HEK293 (cell line): ENCODE data around the gene SH3RF3.

ENCODE experiments used
- CTCF ChIA-PET: fragments of 350-600 bp; formaldehyde crosslinking; extraction: SDS; loops from one replicate; lab custom pipeline; 2021; ENCODE audit warnings: antibody characterized with exemption; lab: Yijun Ruan, JAX
- POLR2A ChIA-PET: fragments of 300-600 bp; formaldehyde crosslinking; extraction: SDS; loops from one replicate; lab custom pipeline; 2020; ENCODE audit warnings: antibody characterized with exemption, inconsistent platforms; lab: Yijun Ruan, JAX
- H3K27ac ChIP-seq: fragments of 200-500 bp; sonication (Bioruptor generic); 2 replicates; pipeline ENCODE4 v1.5.1; 2014; ENCODE audit warnings: low read depth, low read length, control low read depth, inconsistent platforms; ENCODE audit errors: extremely low read depth
- H3K36me3 ChIP-seq, 2 experiments: fragments of 200-500 bp in 1 of 2; sonication (Bioruptor generic) in 1 of 2; 1 replicate in 1 of 2; 2 replicates in 1 of 2; pipeline ENCODE4 v1.5.1; 2014 to 2017; ENCODE audit warnings: inconsistent platforms in 2 of 2, low read length in 2 of 2; ENCODE audit not compliant: control insufficient read depth in 2 of 2, insufficient read depth in 1 of 2
- H3K4me1 ChIP-seq: fragments of 200-500 bp; sonication (Bioruptor generic); 2 replicates; pipeline ENCODE4 v1.5.1; 2014; ENCODE audit warnings: mild to moderate bottlenecking, low read length, inconsistent platforms; ENCODE audit not compliant: control insufficient read depth, insufficient read depth
- H3K4me3 ChIP-seq: 2 replicates; pipeline ENCODE4 v1.5.1; 2011; ENCODE audit warnings: low read depth, mild to moderate bottlenecking, control low read depth, low read length, moderate library complexity
- H3K9me3 ChIP-seq: fragments of 200-500 bp; sonication (Bioruptor generic); 2 replicates; pipeline ENCODE4 v1.5.1; 2014; ENCODE audit warnings: low read depth, low read length, inconsistent platforms; ENCODE audit not compliant: control insufficient read depth, insufficient read depth
- GFI1B ChIP-seq: fragments of 450-650 bp; formaldehyde crosslinking; IDR thresholded peaks from 2 replicates; pipeline ENCODE4 v1.5.1; 2016; ENCODE audit warnings: missing biosample characterization, missing genetic modification characterization
- GLIS1 ChIP-seq: fragments of 450-650 bp; formaldehyde crosslinking; IDR thresholded peaks from 2 replicates; pipeline ENCODE4 v1.5.1; 2016; ENCODE audit warnings: missing biosample characterization, missing genetic modification characterization
- IKZF3 ChIP-seq: fragments of 450-650 bp; IDR thresholded peaks from 2 replicates; pipeline ENCODE4 v1.5.0; 2018; ENCODE audit warnings: missing biosample characterization, mild to moderate bottlenecking, missing genetic modification characterization, moderate library complexity
- KLF1 ChIP-seq: fragments of 450-650 bp; formaldehyde crosslinking; IDR thresholded peaks from 2 replicates; pipeline ENCODE4 v1.5.1; 2016; ENCODE audit warnings: missing biosample characterization, missing genetic modification characterization
- KLF7 ChIP-seq: fragments of 450-650 bp; formaldehyde crosslinking; IDR thresholded peaks from 2 replicates; pipeline ENCODE4 v1.5.1; 2016; ENCODE audit warnings: missing biosample characterization, missing genetic modification characterization, borderline replicate concordance
- PRDM4 ChIP-seq: fragments of 450-650 bp; formaldehyde crosslinking; IDR thresholded peaks from 2 replicates; pipeline ENCODE4 v1.5.1; 2017; ENCODE audit warnings: missing biosample characterization, missing genetic modification characterization
- SCRT1 ChIP-seq: fragments of 450-650 bp; formaldehyde crosslinking; IDR thresholded peaks from 2 replicates; pipeline ENCODE4 v1.5.1; 2016; ENCODE audit warnings: missing biosample characterization, missing genetic modification characterization, borderline replicate concordance
- SCRT2 ChIP-seq: fragments of 450-650 bp; formaldehyde crosslinking; IDR thresholded peaks from 2 replicates; pipeline ENCODE4 v1.5.1; 2016; ENCODE audit warnings: missing biosample characterization, missing genetic modification characterization
- WT1 ChIP-seq: fragments of 450-650 bp; formaldehyde crosslinking; IDR thresholded peaks from 2 replicates; pipeline ENCODE4 v1.5.1; 2016; ENCODE audit warnings: missing biosample characterization, missing genetic modification characterization
- ZBTB7A ChIP-seq: fragments of 450-650 bp; formaldehyde crosslinking; IDR thresholded peaks from 2 replicates; pipeline ENCODE4 v1.5.1; 2016; ENCODE audit warnings: low read depth, missing biosample characterization, missing genetic modification characterization
- ZFHX2 ChIP-seq: fragments of 450-650 bp; formaldehyde crosslinking; conservative IDR thresholded peaks from 2 replicates; pipeline ENCODE4 v1.5.1; 2016; ENCODE audit warnings: missing biosample characterization, missing genetic modification characterization
- ZIC2 ChIP-seq: fragments of 450-650 bp; formaldehyde crosslinking; IDR thresholded peaks from 2 replicates; pipeline ENCODE4 v1.5.1; 2016; ENCODE audit warnings: missing biosample characterization, missing genetic modification characterization
- ZNF155 ChIP-seq: fragments of 450-650 bp; formaldehyde crosslinking; IDR thresholded peaks from 2 replicates; pipeline ENCODE4 v1.5.1; 2016; ENCODE audit warnings: missing biosample characterization, missing genetic modification characterization
- ZNF239 ChIP-seq: fragments of 450-650 bp; formaldehyde crosslinking; IDR thresholded peaks from 2 replicates; pipeline ENCODE4 v1.5.1; 2016; ENCODE audit warnings: missing biosample characterization, missing genetic modification characterization
- ZNF560 ChIP-seq: fragments of 450-650 bp; formaldehyde crosslinking; IDR thresholded peaks from 2 replicates; pipeline ENCODE4 v1.5.1; 2017; ENCODE audit warnings: missing biosample characterization, missing genetic modification characterization, borderline replicate concordance
- ZNF571 ChIP-seq: fragments of 450-650 bp; formaldehyde crosslinking; IDR thresholded peaks from 2 replicates; pipeline ENCODE4 v1.5.0; 2017; ENCODE audit warnings: missing biosample characterization, missing genetic modification characterization
- ZNF600 ChIP-seq: fragments of 450-650 bp; formaldehyde crosslinking; IDR thresholded peaks from 2 replicates; pipeline ENCODE4 v1.5.1; 2016; ENCODE audit warnings: missing biosample characterization, missing genetic modification characterization
- ZNF670 ChIP-seq: fragments of 450-650 bp; formaldehyde crosslinking; IDR thresholded peaks from 2 replicates; pipeline ENCODE4 v1.5.1; 2016; ENCODE audit warnings: missing biosample characterization, missing genetic modification characterization, low read depth
- ZNF843 ChIP-seq: fragments of 450-650 bp; formaldehyde crosslinking; IDR thresholded peaks from 2 replicates; pipeline ENCODE4 v1.5.1; 2016; ENCODE audit warnings: missing biosample characterization, missing genetic modification characterization
- ZSCAN30 ChIP-seq: fragments of 450-650 bp; IDR thresholded peaks from 2 replicates; pipeline ENCODE4 v1.5.1; 2018; ENCODE audit warnings: missing biosample characterization, mild to moderate bottlenecking, missing genetic modification characterization, moderate library complexity

The SH3RF3 gene

GRCh38 chr2:109239720-109240119 lies 110.7 kb downstream of the SH3RF3 start:
- POLR2A ChIA-PET = interaction anchor here (1.2 kb wide), 1 partner anchor 11 kb away, joined by 3 read pairs; no protein-coding TSS in a partner anchor
- Histone ChIP-seq H3K9me3 (no peaks in the 10 kb centered on the region), H3K36me3 (no peaks in the 10 kb centered on the region), H3K27ac (no peak overlapping the region), H3K4me3 (no peak overlapping the region), H3K4me1 (peaks cover 28% of the 10 kb centered on the region)
- CTCF ChIA-PET = no interaction called here
- TF ChIP-seq ZFHX2 (tag by site-specific recombination) (no peak), SCRT2 (tag by site-specific recombination) (peak; percentile 84), WT1 (tag by site-specific recombination) (peak; percentile 44; the same call in 1 of the 2 replicates), SCRT1 (0 out of 2 replicates have a peak, but pooled peaks have one; percentile 20)

GRCh38 chr2:109242210-109242653 lies 113.2 kb downstream of the SH3RF3 start:
- Histone ChIP-seq H3K4me1 (peaks cover 35% of the 10 kb centered on the region), H3K36me3 (no peaks in the 10 kb centered on the region), H3K27ac (peak overlapping the region; percentile 18; the same call in 1 of the 2 replicates), H3K9me3 (no peaks in the 10 kb centered on the region), H3K4me3 (no peak overlapping the region)
- CTCF ChIA-PET = interaction anchor here (1.0 to 2.1 kb wide), 2 partner anchors 19 to 47 kb away, joined by 3 to 5 read pairs; no protein-coding TSS in a partner anchor
- POLR2A ChIA-PET = no interaction called here
- 0 out of 2 replicates have a peak, but pooled peaks have one; percentile 6 for TF ChIP-seq KLF1 (tag by site-specific recombination)
- peak; percentile 22; the same call in 1 of the 2 replicates for TF ChIP-seq GLIS1 (tag by site-specific recombination)
- no peak for TF ChIP-seq GFI1B (tag by site-specific recombination)
- no peak for TF ChIP-seq ZNF670 (tag by site-specific recombination)
- no peak for TF ChIP-seq ZBTB7A (tag by site-specific recombination)
- TF ChIP-seq PRDM4 (tag by site-specific recombination) = peak; percentile 83
- TF ChIP-seq ZIC2 (tag by site-specific recombination) = peak; percentile 52

- CTCF ChIA-PET = no interaction called here
- Histone ChIP-seq H3K4me3 (no peak overlapping the region), H3K9me3 (no peaks in the 10 kb centered on the region), H3K36me3 (no peaks in the 10 kb centered on the region), H3K4me1 (peaks cover 31% of the 10 kb centered on the region), H3K27ac (peak overlapping the region; percentile 18; the same call in 1 of the 2 replicates)
- TF ChIP-seq ZNF600 (tag by site-specific recombination) (peak; percentile 70; the same call in 1 of the 2 replicates), ZNF571 (tag by site-specific recombination) (no peak), ZNF155 (tag by site-specific recombination) (no peak), ZNF843 (tag by site-specific recombination) (no peak), ZNF560 (tag by site-specific recombination) (no peak), KLF7 (no peak), IKZF3 (tag by site-specific recombination) (no peak), ZSCAN30 (tag by site-specific recombination) (no peak), ZNF239 (tag by site-specific recombination) (no peak)
- POLR2A ChIA-PET = no interaction called here
These were observed 113.8 kb downstream of the SH3RF3 start for GRCh38 chr2:109242654-109243331.
